Erythroblast (primary cell): Measurements from ENCODE around the gene RAP2A.

Experiments
- DNase-seq, 2 experiments: peaks; one replicate each; lab custom pipeline; 2025; lab: John Stamatoyannopoulos, UW
- GATA1 ChIP-seq: IDR thresholded peaks from 2 replicates; pipeline ENCODE4 v1.6.1; 2011; ENCODE audit warnings: low read depth, mild to moderate bottlenecking, control low read depth, low read length, moderate library complexity
- POLR2A ChIP-seq: IDR thresholded peaks from 2 replicates; pipeline ENCODE4 v1.6.1; 2011; ENCODE audit warnings: mild to moderate bottlenecking, low read length

RAP2A gene

DNA sequence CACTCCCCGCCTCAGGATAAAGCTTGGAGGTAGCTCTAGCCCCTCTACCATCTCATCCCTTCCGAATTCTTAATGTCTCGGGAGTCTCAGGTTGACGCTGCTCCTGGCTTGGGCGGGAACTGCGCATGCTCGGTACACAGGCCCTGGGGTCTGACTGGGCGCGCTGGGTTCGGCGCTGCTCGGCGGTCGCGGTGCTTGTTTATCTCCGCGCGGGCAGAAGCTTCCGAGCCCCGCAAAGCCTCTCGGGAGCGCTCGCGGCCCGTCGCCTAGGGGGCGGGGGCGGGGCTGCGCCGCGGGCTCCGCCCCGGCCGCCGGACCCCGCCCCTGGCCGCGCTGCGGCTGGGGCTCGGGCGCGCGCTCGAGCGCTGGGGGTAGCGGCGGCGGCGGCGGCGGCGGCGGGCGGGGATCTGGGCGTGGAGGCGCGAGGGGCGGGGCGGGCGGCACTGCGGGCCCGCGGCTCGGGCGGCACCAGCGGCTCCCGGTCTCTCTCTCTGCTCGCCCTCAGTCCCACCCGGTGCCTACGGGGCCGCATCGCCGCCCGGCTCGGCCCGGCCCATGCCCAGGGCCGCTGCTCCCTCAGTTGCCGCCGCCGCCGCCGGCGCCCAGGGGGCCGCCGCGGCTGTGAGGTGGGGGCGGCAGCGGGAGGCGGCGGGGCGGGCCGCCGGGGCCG is at the start of gene RAP2A:
RAP2A (plus strand) TSS at position 443 of the 670 bp plus-strand sequence. CDS start 302 bp downstream, outside the sequence.
- TF ChIP-seq GATA1: no peak
- TF ChIP-seq POLR2A: peak; percentile 15
- DNase-seq: peak; percentile 96 to 97

DNA sequence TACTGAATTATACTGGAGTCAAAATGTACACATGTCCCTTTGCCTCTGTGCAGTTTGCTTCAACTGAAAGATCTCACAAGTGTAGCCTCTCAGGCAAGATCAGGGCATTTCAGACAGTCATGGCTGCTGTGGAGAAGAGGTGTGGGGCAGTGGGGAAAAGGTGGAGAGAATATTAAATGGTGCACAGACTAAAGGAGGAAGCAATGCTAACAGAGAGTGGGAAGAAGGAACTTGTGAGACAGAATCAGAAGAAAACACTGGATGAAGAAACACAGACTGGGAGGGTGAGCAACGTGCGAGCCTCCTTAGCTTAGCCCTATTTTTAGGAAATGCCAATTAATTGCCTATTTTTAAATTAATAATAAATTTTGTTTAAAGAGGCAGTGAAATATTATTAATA is 49.6 kb upstream of the RAP2A start:
- no peak for DNase-seq
- TF ChIP-seq POLR2A (no peak), GATA1 (no peak)

DNA sequence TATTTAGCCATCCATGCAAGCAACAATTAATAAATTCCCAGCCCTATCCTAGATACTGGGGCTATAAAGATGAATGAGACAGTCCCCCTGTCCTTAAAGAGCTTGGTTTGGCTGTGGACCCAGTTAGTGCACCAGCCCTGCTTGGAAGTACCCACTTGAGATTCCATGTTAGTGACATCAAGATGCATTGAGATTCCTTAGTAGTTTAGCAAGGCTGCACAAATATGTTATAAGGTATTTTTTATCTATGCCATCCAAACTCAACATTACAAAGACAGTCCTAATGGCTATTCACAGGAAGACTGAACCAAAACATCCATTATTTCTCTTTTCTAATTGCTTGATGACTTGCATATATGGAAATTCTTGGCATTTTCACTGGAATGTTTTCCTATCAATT is 48.8 kb upstream of the RAP2A start:
- TF ChIP-seq GATA1: no peak
- no peak for TF ChIP-seq POLR2A
- DNase-seq: no peak

DNA sequence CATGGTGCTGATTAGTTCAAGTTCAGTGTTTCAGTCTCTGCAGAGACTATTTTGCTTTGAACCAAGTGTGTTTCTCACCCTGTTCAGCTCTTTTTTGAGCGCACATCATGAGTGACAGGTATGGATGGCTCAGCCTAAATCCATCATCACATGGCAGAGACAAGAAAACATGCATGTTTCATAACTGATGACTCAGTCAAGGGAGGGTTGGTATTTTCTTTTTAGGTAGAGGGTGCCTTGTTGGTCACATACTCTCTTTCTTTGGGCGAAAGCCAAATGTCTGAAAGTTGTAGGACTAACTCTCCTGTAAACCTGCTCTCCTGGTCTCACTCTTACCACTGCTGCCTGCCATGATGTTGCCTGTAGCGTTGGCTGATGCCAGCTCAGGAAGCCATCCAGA is 48.1 kb upstream of the RAP2A start:
- DNase-seq: peak; percentile 5 to 49
- no peak for TF ChIP-seq POLR2A
- no peak for TF ChIP-seq GATA1

DNA sequence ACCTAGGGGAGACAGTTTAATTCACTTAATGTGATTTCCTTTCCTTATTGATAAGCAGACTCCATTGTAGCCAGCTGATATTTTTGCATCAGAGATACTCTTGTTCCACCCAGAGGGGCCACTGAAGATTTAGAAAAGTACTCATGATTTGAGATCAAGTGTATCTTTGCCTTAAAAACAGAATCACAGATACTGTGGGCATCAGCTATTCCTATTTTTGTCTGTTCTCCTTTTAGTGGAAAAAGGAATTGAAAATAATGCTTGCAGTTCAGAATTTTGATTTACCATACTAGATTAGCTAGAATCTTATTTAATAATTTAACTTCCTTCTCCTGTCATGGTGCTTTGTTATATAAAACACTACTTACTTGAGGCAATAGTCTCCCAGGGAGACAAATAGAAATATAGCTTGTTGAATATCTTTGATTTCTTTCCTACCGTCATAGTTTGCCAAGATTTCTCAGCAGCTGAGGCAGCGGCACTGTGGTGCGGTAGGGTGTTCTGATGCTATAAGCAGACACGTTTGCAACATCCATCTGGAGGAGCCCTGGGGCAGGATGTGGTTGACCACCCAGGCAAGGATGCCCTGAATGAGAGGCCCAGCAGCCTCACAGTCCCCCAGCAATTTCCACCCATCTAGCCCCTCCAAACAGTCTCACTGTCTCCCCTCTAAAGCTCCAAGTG is 47.0 kb upstream of the RAP2A start:
- TF ChIP-seq POLR2A (no peak), GATA1 (no peak)
- DNase-seq: no peak

DNA sequence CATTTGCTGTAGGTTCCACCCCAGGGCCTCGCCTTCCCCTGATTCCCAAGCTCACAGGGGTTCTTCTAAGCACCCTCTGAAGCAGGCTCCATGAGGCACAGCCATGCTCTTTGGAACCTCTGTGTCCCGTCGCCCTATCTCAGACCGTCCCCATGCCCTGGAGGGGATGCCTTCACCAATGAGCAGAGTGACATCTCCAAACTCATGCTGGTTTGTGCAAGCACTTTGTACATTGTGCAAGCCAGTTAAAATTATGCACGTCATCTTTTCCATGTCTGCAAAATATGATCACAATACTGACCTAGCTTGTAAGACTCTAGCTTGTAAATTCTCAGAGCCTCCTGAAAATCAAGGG is 46.5 kb upstream of the RAP2A start:
- DNase-seq: no peak
- TF ChIP-seq GATA1 (no peak), POLR2A (no peak)

DNA sequence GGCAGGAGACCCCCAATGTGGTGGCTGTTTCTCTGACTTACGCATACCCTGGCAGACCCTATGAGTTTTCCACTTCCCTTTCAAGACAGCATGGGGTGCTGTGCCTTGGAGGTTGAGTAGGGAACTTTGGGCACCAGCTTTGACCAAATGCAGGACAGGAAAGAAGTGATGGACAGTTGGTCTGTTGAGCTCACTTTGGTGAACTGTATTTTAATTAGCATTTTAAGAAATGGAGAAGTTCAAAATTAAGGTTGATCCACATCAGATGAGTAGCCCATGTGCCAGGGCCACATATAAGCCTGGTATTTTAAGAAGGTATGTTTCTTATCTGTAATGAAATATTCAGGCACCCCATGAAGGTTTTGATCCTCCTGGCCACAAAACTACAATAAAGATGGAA is 46.1 kb upstream of the RAP2A start:
- TF ChIP-seq POLR2A (no peak), GATA1 (no peak)
- no peak for DNase-seq

GRCh38 chr13:97388373-97388772 is 45.6 kb upstream of the RAP2A start:
- DNase-seq: peak in 1 of 2 experiments; percentile 8
- TF ChIP-seq POLR2A (no peak), GATA1 (no peak)

DNA sequence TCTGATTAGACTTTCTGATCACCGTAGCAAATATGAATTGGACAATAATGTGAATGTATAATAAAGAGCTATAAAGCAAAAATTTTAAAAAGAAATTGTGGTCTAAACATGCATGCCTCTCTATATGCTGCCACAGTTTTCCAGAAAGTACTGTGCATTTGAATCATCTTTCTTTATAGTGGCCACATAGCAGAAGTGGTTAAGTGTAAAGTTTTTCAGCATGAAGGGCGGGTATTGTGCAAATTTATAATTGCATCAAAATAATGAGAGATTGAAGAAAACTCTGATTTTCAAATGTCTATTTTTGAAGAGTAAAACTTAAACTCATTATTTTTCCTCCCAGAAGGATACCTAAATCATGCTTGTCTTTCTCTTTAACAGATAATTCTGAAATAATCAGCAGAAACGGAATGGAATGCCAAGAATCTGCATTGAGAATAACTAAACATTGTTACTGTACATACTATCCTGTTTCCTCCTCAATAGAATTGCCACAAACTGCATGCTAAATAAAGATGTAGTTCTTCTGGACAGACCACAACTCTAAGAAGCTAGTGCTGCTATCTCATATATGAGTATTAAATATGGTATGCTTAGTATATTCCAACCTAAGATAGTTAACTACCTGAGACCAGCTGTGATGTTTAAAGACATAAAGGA is 42.9 kb upstream of the RAP2A start:
- TF ChIP-seq POLR2A (no peak), GATA1 (no peak)
- no peak for DNase-seq

GRCh38 chr13:97392020-97392419 is 41.9 kb upstream of the RAP2A start:
- no peak for DNase-seq
- TF ChIP-seq POLR2A (no peak), GATA1 (no peak)

DNA sequence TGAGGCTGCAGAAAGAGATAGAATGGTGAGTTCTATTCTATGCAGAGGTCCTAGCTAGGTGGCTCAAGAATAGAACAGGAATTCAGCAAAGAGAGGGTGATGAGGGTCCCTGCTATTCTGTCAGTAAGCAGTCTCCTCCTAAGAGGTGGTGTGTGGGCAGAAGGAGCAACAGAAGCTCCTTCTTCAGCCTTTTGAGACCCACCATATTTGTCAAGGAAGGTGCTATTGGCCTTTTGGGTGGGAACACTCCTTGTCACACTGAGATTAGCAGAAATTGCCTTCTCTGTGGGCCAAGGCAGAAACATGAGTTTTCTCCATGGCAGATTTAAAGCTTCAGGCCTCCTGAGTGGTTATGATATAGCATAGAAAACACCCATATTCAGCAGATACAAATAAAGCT is 39.4 kb upstream of the RAP2A start:
- TF ChIP-seq POLR2A (no peak), GATA1 (no peak)
- peak in 1 of 2 experiments; percentile 16 for DNase-seq

- TF ChIP-seq GATA1: no peak
- TF ChIP-seq POLR2A: no peak
- DNase-seq: peak in 1 of 2 experiments; percentile 61
These were observed 38.4 kb upstream of the RAP2A start for GRCh38 chr13:97395447-97396136.

DNA sequence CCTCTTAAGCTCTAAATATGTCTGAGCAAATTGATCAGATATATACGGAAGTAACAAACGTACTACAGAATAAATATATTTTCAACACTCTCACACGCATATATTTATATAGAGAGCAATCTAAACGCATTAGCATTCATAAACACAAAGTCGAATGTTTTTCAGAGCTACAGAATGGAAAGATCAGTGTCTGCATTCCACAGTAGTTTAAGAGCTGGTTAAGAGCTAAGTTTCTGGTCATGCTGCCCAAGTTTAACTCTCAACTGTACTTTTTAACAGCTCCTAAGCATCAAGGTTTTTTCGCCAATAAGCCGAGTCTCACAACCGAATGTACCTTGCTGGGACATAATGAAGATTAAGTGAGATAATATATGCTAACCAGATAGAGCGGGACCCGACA is 36.7 kb upstream of the RAP2A start:
- no peak for DNase-seq
- TF ChIP-seq POLR2A (no peak), GATA1 (no peak)

- DNase-seq: no peak
- no peak for TF ChIP-seq GATA1
- TF ChIP-seq POLR2A: no peak
These were observed 32.5 kb upstream of the RAP2A start for GRCh38 chr13:97401421-97401820.
